ENCODE results near the gene KCNJ5. TPM values are rescaled to one million over a fixed set of nuclear protein-coding genes. Genes with fewer than 3 reads are reported as not detected.
"Not testable (repeated sequence)": the region's sequence is repeated elsewhere in the genome, so short reads cannot be mapped to it uniquely, and the experiment has no call there.

Gene KCNJ5
- total RNA-seq, 2 donors from 2014 or later, result 0.60 to 1.1 TPM

- no peaks in the 10 kb centered on the region for H3K9me3 ChIP-seq (ENCODE audit: control insufficient read depth, low read length)
- H3K27me3 ChIP-seq (ENCODE audit: control insufficient read depth, insufficient read depth, low read length, poor library complexity, severe bottlenecking), result no peaks in the 10 kb centered on the region
- no peaks in the 10 kb centered on the region for H3K4me1 ChIP-seq (ENCODE audit: control insufficient read depth, insufficient read depth, low read length)
- H3K4me3 Mint-ChIP-seq, result no peak overlapping the region
- peaks cover 7% of the 10 kb centered on the region for H3K27me3 Mint-ChIP-seq (ENCODE audit: insufficient read depth)
- H3K9ac ChIP-seq (ENCODE audit: extremely low read depth, low read length, poor library complexity, severe bottlenecking), result no peak overlapping the region
- no peak for TF ChIP-seq CTCF (conservative IDR thresholded peaks at IDR 0.05)
- H3K36me3 ChIP-seq (ENCODE audit: control insufficient read depth, insufficient read depth, low read length), result no peaks in the 10 kb centered on the region
- H3K27ac ChIP-seq (ENCODE audit: low read depth, low read length), result no peak overlapping the region
- no peak for DNase-seq
- WGBS, 2 experiments (ENCODE audit: insufficient coverage in 1 of 2, insufficient read length in 1 of 2), result 91% methylated on average over 5 of the region's 5 CpGs; no CpG with 5 or more reads in 1 of the 2 experiments
- H3K4me3 ChIP-seq (ENCODE audit: low read length), result no peak overlapping the region
- no peak overlapping the region for H3K27ac Mint-ChIP-seq
- H3K36me3 Mint-ChIP-seq (ENCODE audit: low read depth), result no peaks in the 10 kb centered on the region
- no peaks in the 10 kb centered on the region for H3K4me1 Mint-ChIP-seq
- H3K9me3 Mint-ChIP-seq, result no peaks in the 10 kb centered on the region
Measured at GRCh38 chr11:128919216-128919615, 28.1 kb downstream of the KCNJ5 start.

- not testable (repeated sequence) for H3K4me3 ChIP-seq (ENCODE audit: low read length)
- WGBS, 2 experiments (ENCODE audit: insufficient coverage in 1 of 2, insufficient read length in 1 of 2), result 58 to 73% methylated on average over 5 to 7 of the region's 7 CpGs
Measured at GRCh38 chr11:128919635-128920034, 28.5 kb downstream of the KCNJ5 start.

GRCh38 chr11:128920666-128921065 lies 29.5 kb downstream of the KCNJ5 start:
- H3K27ac ChIP-seq (ENCODE audit: low read depth, low read length), result no peak overlapping the region
- H3K27ac Mint-ChIP-seq, result no peak overlapping the region
- H3K27me3 Mint-ChIP-seq (ENCODE audit: insufficient read depth), result peaks cover 13% of the 10 kb centered on the region
- no peaks in the 10 kb centered on the region for H3K36me3 Mint-ChIP-seq (ENCODE audit: low read depth)
- no peak overlapping the region for H3K4me3 ChIP-seq (ENCODE audit: low read length)
- no peak overlapping the region for H3K9ac ChIP-seq (ENCODE audit: extremely low read depth, low read length, poor library complexity, severe bottlenecking)
- WGBS, 2 experiments (ENCODE audit: insufficient coverage in 1 of 2, insufficient read length in 1 of 2), result 94 to 97% methylated on average over 12 to 15 of the region's 15 CpGs
- no peaks in the 10 kb centered on the region for H3K27me3 ChIP-seq (ENCODE audit: control insufficient read depth, insufficient read depth, low read length, poor library complexity, severe bottlenecking)
- no peaks in the 10 kb centered on the region for H3K9me3 ChIP-seq (ENCODE audit: control insufficient read depth, low read length)
- DNase-seq, result no peak
- H3K4me1 ChIP-seq (ENCODE audit: control insufficient read depth, insufficient read depth, low read length), result no peaks in the 10 kb centered on the region
- peaks cover 2% of the 10 kb centered on the region for H3K4me1 Mint-ChIP-seq
- no peak overlapping the region for H3K4me3 Mint-ChIP-seq
- H3K9me3 Mint-ChIP-seq, result no peaks in the 10 kb centered on the region
- H3K36me3 ChIP-seq (ENCODE audit: control insufficient read depth, insufficient read depth, low read length), result no peaks in the 10 kb centered on the region
- TF ChIP-seq CTCF (conservative IDR thresholded peaks at IDR 0.05), result no peak

More at GRCh38 chr11:128919635-128920034, 28.5 kb downstream of the KCNJ5 start:
- H3K27me3 Mint-ChIP-seq (ENCODE audit: insufficient read depth); H3K27ac ChIP-seq (ENCODE audit: low read depth, low read length); H3K9me3 Mint-ChIP-seq; H3K27ac Mint-ChIP-seq; H3K27me3 ChIP-seq (ENCODE audit: control insufficient read depth, insufficient read depth, low read length, poor library complexity, severe bottlenecking); H3K4me3 Mint-ChIP-seq; H3K4me1 Mint-ChIP-seq; H3K36me3 ChIP-seq (ENCODE audit: control insufficient read depth, insufficient read depth, low read length); DNase-seq; H3K9me3 ChIP-seq (ENCODE audit: control insufficient read depth, low read length); H3K9ac ChIP-seq (ENCODE audit: extremely low read depth, low read length, poor library complexity, severe bottlenecking); H3K4me1 ChIP-seq (ENCODE audit: control insufficient read depth, insufficient read depth, low read length); H3K36me3 Mint-ChIP-seq (ENCODE audit: low read depth): not testable (repeated sequence)

GRCh38 chr11:128921793-128922192 lies 30.6 kb downstream of the KCNJ5 start:
- no peak overlapping the region for H3K9ac ChIP-seq (ENCODE audit: extremely low read depth, low read length, poor library complexity, severe bottlenecking)
- no peaks in the 10 kb centered on the region for H3K27me3 ChIP-seq (ENCODE audit: control insufficient read depth, insufficient read depth, low read length, poor library complexity, severe bottlenecking)
- no peak overlapping the region for H3K27ac ChIP-seq (ENCODE audit: low read depth, low read length)
- peaks cover 18% of the 10 kb centered on the region for H3K27me3 Mint-ChIP-seq (ENCODE audit: insufficient read depth)
- peaks cover 8% of the 10 kb centered on the region for H3K4me1 Mint-ChIP-seq
- H3K9me3 ChIP-seq (ENCODE audit: control insufficient read depth, low read length), result no peaks in the 10 kb centered on the region
- WGBS, 2 experiments (ENCODE audit: insufficient coverage in 1 of 2, insufficient read length in 1 of 2), result 92 to 100% methylated on average over 3 to 4 of the region's 4 CpGs
- no peaks in the 10 kb centered on the region for H3K36me3 Mint-ChIP-seq (ENCODE audit: low read depth)
- H3K27ac Mint-ChIP-seq, result no peak overlapping the region
- H3K4me1 ChIP-seq (ENCODE audit: control insufficient read depth, insufficient read depth, low read length), result no peaks in the 10 kb centered on the region
- H3K4me3 ChIP-seq (ENCODE audit: low read length), result no peak overlapping the region
- no peak for TF ChIP-seq CTCF (conservative IDR thresholded peaks at IDR 0.05)
- no peak overlapping the region for H3K4me3 Mint-ChIP-seq
- H3K9me3 Mint-ChIP-seq, result no peaks in the 10 kb centered on the region
- no peaks in the 10 kb centered on the region for H3K36me3 ChIP-seq (ENCODE audit: control insufficient read depth, insufficient read depth, low read length)
- DNase-seq, result no peak
